ENCODE data around the gene NUMBL. TPM values are rescaled to one million over a fixed set of nuclear protein-coding genes. Genes with fewer than 3 reads are reported as not detected.

NUMBL gene
- total and polyA plus RNA-seq, 9 of the 15 experiments (the other 6 are each of a cell fraction or from before 2014, with no cell fraction given), result 0.39 to 38.6 (median 6.6) TPM

- no peak for TF ChIP-seq ZBTB5 (IDR thresholded peaks at IDR 0.05)
- peak; percentile 72 for TF ChIP-seq ZEB2 (IDR thresholded peaks at IDR 0.05)
- TF ChIP-seq ATF7 (IDR thresholded peaks at IDR 0.05), result peak; percentile 67; the same call in 1 of the 2 replicates
- no peak for TF ChIP-seq NFIX (CRISPR knock-in tag; IDR thresholded peaks at IDR 0.05; ENCODE audit: low read depth)
- no peak for TF ChIP-seq FOXO4 (CRISPR knock-in tag; IDR thresholded peaks at IDR 0.05)
- TF ChIP-seq KAT2B (IDR thresholded peaks at IDR 0.05; ENCODE audit: low read depth, low read length), result no peak
- TF ChIP-seq ZNF354B (CRISPR knock-in tag; IDR thresholded peaks at IDR 0.05), result no peak
- TF ChIP-seq HOXB6 (CRISPR knock-in tag; IDR thresholded peaks at IDR 0.05; ENCODE audit: borderline replicate concordance), result no peak
- TF ChIP-seq CEBPB (tag; IDR thresholded peaks at IDR 0.05), result no peak
- no peak for TF ChIP-seq SMARCB1 (IDR thresholded peaks at IDR 0.05; ENCODE audit: insufficient read length, low read depth)
- no peak for TF ChIP-seq OTX1 (CRISPR knock-in tag; IDR thresholded peaks at IDR 0.05)
- TF ChIP-seq NELFE (IDR thresholded peaks at IDR 0.05; ENCODE audit: insufficient read depth, insufficient read length), result no peak
- peak; percentile 99 for TF ChIP-seq RB1 (IDR thresholded peaks at IDR 0.05; ENCODE audit: low read depth)
- TF ChIP-seq ZNF592 (IDR thresholded peaks at IDR 0.05), result peak; percentile 90
- no peak for TF ChIP-seq SETDB1 (IDR thresholded peaks at IDR 0.05; ENCODE audit: low read length)
- peak; percentile 28; the same call in 1 of the 2 replicates for TF ChIP-seq ZNF12 (CRISPR knock-in tag; IDR thresholded peaks at IDR 0.05)
- peak; percentile 68; the same call in 1 of the 2 replicates for TF ChIP-seq ATF6 (CRISPR knock-in tag; IDR thresholded peaks at IDR 0.05)
- TF ChIP-seq MTA1 (IDR thresholded peaks at IDR 0.05; ENCODE audit: borderline replicate concordance), result 0 out of 2 replicates have a peak, but pooled peaks have one; percentile 77
- peak; percentile 70 for TF ChIP-seq CBFA2T2 (conservative IDR thresholded peaks at IDR 0.05)
- TF ChIP-seq RBM14 (IDR thresholded peaks at IDR 0.05; ENCODE audit: borderline replicate concordance, insufficient read depth, low read depth, low read length), result peak; percentile 83; the same call in 1 of the 2 replicates
Observed at GRCh38 chr19:40662925-40663694, 27.3 kb downstream of the NUMBL start (continued).

Data from K562 (cell line).